ENCODE results near the gene SOCS7. TPM values are rescaled to one million over a fixed set of nuclear protein-coding genes. Genes with fewer than 3 reads are reported as not detected.

SOCS7 gene
- total RNA-seq, 1 donor from 2014 or later = 14.7 TPM

DNA sequence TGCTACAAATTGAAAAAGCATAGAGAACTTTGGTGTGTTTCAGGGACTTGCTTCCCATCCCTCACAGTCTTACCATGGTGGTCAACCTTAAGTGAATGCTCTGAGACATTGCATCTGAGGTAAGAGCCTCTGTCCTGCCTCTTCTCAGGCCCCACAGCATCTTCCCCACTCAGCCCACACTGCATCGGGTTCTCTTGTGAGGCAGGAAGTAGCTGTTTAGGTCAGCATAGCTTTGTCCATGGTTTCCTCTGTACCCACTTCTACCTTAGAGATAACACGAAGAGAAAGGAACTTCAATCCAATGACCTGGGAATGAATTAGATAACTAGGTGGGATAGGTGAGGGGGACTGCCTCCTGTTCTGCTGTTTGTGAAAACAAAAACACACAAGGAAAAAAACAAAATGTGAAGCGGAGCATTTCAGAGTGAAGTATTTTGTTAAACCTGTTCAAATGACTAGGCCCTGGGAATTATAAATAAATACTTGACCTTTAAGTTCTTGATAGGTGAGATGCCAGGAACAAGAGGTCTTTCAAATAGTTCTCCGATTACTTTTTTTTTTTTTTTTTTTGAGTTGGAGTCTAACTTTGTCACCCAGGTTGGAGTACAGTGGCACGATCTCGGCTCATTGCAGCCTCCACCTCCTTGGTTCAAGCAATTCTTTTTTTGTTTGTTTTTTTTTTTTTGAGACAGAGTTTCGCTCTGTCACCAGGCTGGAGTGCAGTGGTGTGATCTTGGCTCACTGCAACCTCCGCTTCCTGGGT, 17.7 kb downstream of the SOCS7 start:
- no peak overlapping the region for H3K27ac ChIP-seq

GRCh38 chr17:38379448-38379847, 27.8 kb downstream of the SOCS7 start:
- Histone ChIP-seq H3K27ac (no peak overlapping the region), H3K36me3 (peaks cover 0 to 34% of the 10 kb centered on the region in 2 donors), H3K4me3 (no peak overlapping the region), H3K4me1 (no peaks in the 10 kb centered on the region), H3K9me3 (no peaks in the 10 kb centered on the region), H3K27me3 (no peaks in the 10 kb centered on the region)
- TF ChIP-seq, protein P1, sequence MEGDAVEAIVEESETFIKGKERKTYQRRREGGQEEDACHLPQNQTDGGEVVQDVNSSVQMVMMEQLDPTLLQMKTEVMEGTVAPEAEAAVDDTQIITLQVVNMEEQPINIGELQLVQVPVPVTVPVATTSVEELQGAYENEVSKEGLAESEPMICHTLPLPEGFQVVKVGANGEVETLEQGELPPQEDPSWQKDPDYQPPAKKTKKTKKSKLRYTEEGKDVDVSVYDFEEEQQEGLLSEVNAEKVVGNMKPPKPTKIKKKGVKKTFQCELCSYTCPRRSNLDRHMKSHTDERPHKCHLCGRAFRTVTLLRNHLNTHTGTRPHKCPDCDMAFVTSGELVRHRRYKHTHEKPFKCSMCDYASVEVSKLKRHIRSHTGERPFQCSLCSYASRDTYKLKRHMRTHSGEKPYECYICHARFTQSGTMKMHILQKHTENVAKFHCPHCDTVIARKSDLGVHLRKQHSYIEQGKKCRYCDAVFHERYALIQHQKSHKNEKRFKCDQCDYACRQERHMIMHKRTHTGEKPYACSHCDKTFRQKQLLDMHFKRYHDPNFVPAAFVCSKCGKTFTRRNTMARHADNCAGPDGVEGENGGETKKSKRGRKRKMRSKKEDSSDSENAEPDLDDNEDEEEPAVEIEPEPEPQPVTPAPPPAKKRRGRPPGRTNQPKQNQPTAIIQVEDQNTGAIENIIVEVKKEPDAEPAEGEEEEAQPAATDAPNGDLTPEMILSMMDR (IDR thresholded peaks at IDR 0.05) = no peak
- no peak for TF ChIP-seq POLR2AphosphoS5 (IDR thresholded peaks at IDR 0.05; ENCODE audit: insufficient read depth in 1 of 2, low read depth in 1 of 2)
- TF ChIP-seq POLR2A (IDR thresholded peaks at IDR 0.05) = no peak
- no peak for DNase-seq (ENCODE audit: extremely low spot score in 2 of 2)
- intact Hi-C loops (cut with DNase I) = no loop called here

More for the DNA sequence above, 17.7 kb downstream of the SOCS7 start:
- Histone ChIP-seq H3K27me3 (no peaks in the 10 kb centered on the region), H3K9me3 (no peaks in the 10 kb centered on the region), H3K36me3 (peaks cover 0 to 60% of the 10 kb centered on the region in 2 donors), H3K4me3 (no peak overlapping the region), H3K4me1 (no peaks in the 10 kb centered on the region)
- TF ChIP-seq, protein P1 (IDR thresholded peaks at IDR 0.05) = no peak
- TF ChIP-seq POLR2A (IDR thresholded peaks at IDR 0.05) (no peak), POLR2AphosphoS5 (IDR thresholded peaks at IDR 0.05; ENCODE audit: insufficient read depth in 1 of 2, low read depth in 1 of 2) (no peak)
- intact Hi-C loops (cut with DNase I) = no loop called here
- DNase-seq (ENCODE audit: extremely low spot score in 2 of 2) = no peak

DNA sequence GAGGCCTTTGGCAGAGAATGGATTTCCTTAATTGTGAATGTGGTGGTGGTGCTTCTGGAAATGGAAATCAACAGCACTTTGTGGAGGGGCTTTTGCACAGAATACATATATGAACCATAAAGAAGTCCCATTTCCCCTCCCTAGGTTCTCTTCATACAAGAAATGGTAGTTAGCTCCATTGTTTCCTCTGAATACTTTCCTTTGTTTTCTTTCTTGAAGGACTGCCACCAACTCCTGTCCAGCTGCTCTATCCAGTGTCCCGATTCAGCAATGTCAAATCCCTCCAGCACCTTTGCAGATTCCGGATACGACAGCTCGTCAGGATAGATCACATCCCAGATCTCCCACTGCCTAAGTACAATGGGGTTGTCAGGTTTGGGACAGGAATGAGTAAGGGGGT, 43.4 kb downstream of the SOCS7 start:
- Histone ChIP-seq H3K36me3 (peaks cover under 1 to 42% of the 10 kb centered on the region in 2 donors), H3K27ac (no peak overlapping the region), H3K4me3 (no peak overlapping the region), H3K4me1 (no peaks in the 10 kb centered on the region), H3K9me3 (no peaks in the 10 kb centered on the region), H3K27me3 (no peaks in the 10 kb centered on the region)
- intact Hi-C loops (cut with DNase I) = no loop called here
- no peak for TF ChIP-seq POLR2A (IDR thresholded peaks at IDR 0.05)
- TF ChIP-seq, protein P1 (IDR thresholded peaks at IDR 0.05) = no peak
- TF ChIP-seq POLR2AphosphoS5 (IDR thresholded peaks at IDR 0.05; ENCODE audit: insufficient read depth in 1 of 2, low read depth in 1 of 2) = no peak
- no peak for DNase-seq (ENCODE audit: extremely low spot score in 2 of 2)

DNA sequence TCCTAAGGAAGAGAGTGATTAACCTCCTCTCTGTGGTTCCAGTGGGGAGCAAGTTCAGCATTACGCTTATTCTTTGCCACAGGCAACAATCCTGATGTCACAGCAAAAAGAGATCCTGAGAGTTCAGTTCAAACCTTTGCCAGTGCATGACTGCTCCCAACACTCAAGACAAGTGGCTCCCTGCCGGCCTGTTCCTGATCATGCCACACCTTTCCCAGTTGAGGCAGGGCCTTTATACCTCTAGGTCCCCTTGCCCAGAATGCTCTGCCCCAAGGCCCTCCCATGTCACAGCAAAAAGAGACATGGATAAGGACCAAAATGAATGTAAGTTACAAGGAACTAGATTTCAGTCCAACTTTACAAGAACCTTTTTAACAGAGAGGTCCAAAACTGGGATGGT, 45.6 kb downstream of the SOCS7 start:
- Histone ChIP-seq H3K36me3 (peaks cover 5 to 49% of the 10 kb centered on the region in 2 donors), H3K9me3 (no peaks in the 10 kb centered on the region), H3K4me3 (no peak overlapping the region), H3K4me1 (no peaks in the 10 kb centered on the region), H3K27me3 (no peaks in the 10 kb centered on the region), H3K27ac (no peak overlapping the region)
- DNase-seq (ENCODE audit: extremely low spot score in 2 of 2) = no peak
- TF ChIP-seq POLR2AphosphoS5 (IDR thresholded peaks at IDR 0.05; ENCODE audit: insufficient read depth in 1 of 2, low read depth in 1 of 2) (no peak), POLR2A (IDR thresholded peaks at IDR 0.05) (no peak)
- TF ChIP-seq, protein P1 (IDR thresholded peaks at IDR 0.05) = no peak
- intact Hi-C loops (cut with DNase I) = no loop called here

DNA sequence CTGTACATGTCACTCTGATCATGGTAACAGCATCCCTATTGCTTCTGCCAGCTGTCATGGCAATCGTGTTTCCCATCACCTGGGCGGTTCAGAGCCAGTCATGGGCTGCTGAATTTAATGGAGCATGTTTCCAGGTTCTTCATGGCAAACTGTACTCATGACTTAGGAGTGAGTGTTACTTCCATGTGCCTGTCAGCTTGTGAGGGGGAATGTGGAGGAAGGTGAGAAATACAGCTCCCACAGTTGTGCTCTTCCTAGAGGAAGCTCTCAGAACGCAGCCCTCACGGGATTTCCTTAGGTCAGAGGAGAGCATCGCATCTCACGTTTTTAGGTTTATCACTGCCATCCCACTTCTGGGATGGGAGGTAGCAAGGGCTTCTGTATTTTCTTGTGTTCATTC, 48.6 kb downstream of the SOCS7 start:
- TF ChIP-seq, protein P1 (IDR thresholded peaks at IDR 0.05) = no peak
- TF ChIP-seq POLR2AphosphoS5 (IDR thresholded peaks at IDR 0.05; ENCODE audit: insufficient read depth in 1 of 2, low read depth in 1 of 2) (no peak), POLR2A (IDR thresholded peaks at IDR 0.05) (no peak)
- Histone ChIP-seq H3K4me3 (no peak overlapping the region), H3K4me1 (no peaks in the 10 kb centered on the region), H3K27me3 (no peaks in the 10 kb centered on the region), H3K36me3 (peaks cover 5 to 48% of the 10 kb centered on the region in 2 donors), H3K9me3 (no peaks in the 10 kb centered on the region), H3K27ac (no peak overlapping the region)
- DNase-seq (ENCODE audit: extremely low spot score in 2 of 2) = no peak
- intact Hi-C loops (cut with DNase I) = no loop called here
